Measurements from ENCODE around the gene NEU2.

The NEU2 gene

GRCh38 chr2:233007270-233007669 is 25.2 kb upstream of the NEU2 start:
- Histone ChIP-seq H3K4me2 (ENCODE audit: low read depth, low read length) (no peak overlapping the region), H3K9me3 (replicated peaks; ENCODE audit: insufficient read depth, low read length) (no peaks in the 10 kb centered on the region), H3K9ac (ENCODE audit: low read length) (no peak overlapping the region), H3K9me2 (replicated peaks; ENCODE audit: insufficient read depth, low read length) (no peaks in the 10 kb centered on the region), H3K27ac (ENCODE audit: low read length) (no peak overlapping the region), H4K20me1 (ENCODE audit: insufficient read depth, low read length) (no peaks in the 10 kb centered on the region), H3K79me2 (ENCODE audit: low read length) (no peaks in the 10 kb centered on the region), H3K27me3 (replicated peaks; ENCODE audit: insufficient read depth, low read length) (no peaks in the 10 kb centered on the region), H3F3A (ENCODE audit: insufficient read depth, low read length) (no peaks in the 10 kb centered on the region), H3K36me3 (replicated peaks; ENCODE audit: insufficient read depth, low read length) (no peaks in the 10 kb centered on the region), H3K4me1 (ENCODE audit: low read length) (no peaks in the 10 kb centered on the region), H3K4me3 (ENCODE audit: low read length) (no peak overlapping the region), H2AFZ (ENCODE audit: low read length) (no peak overlapping the region)
- TF ChIP-seq CTCF (IDR thresholded peaks at IDR 0.05; ENCODE audit: low read length) (no peak), EZH2 (optimal IDR thresholded peaks at IDR 0.05; ENCODE audit: low read depth, low read length) (no peak)
- DNase-seq = no peak

- Histone ChIP-seq H3K36me3 (replicated peaks; ENCODE audit: insufficient read depth, low read length) (no peaks in the 10 kb centered on the region), H4K20me1 (ENCODE audit: insufficient read depth, low read length) (no peaks in the 10 kb centered on the region), H3K4me1 (ENCODE audit: low read length) (no peaks in the 10 kb centered on the region), H3K9me3 (replicated peaks; ENCODE audit: insufficient read depth, low read length) (no peaks in the 10 kb centered on the region), H3K9me2 (replicated peaks; ENCODE audit: insufficient read depth, low read length) (no peaks in the 10 kb centered on the region), H3F3A (ENCODE audit: insufficient read depth, low read length) (no peaks in the 10 kb centered on the region), H3K27ac (ENCODE audit: low read length) (no peak overlapping the region), H3K79me2 (ENCODE audit: low read length) (no peaks in the 10 kb centered on the region), H3K27me3 (replicated peaks; ENCODE audit: insufficient read depth, low read length) (no peaks in the 10 kb centered on the region), H3K9ac (ENCODE audit: low read length) (no peak overlapping the region), H3K4me2 (ENCODE audit: low read depth, low read length) (no peak overlapping the region), H2AFZ (ENCODE audit: low read length) (no peak overlapping the region), H3K4me3 (ENCODE audit: low read length) (no peak overlapping the region)
- DNase-seq = no peak
- TF ChIP-seq EZH2phosphoT487 (IDR thresholded peaks at IDR 0.05; ENCODE audit: low read length) (no peak), EZH2 (optimal IDR thresholded peaks at IDR 0.05; ENCODE audit: low read depth, low read length) (no peak), CTCF (IDR thresholded peaks at IDR 0.05; ENCODE audit: low read length) (no peak)
Observed at GRCh38 chr2:233007739-233008138, 24.7 kb upstream of the NEU2 start.

GRCh38 chr2:233009661-233010060 is 22.8 kb upstream of the NEU2 start:
- H4K20me1 ChIP-seq (ENCODE audit: insufficient read depth, low read length) = no peaks in the 10 kb centered on the region
- H3K79me2 ChIP-seq (ENCODE audit: low read length) = no peaks in the 10 kb centered on the region
- no peak overlapping the region for H3K9ac ChIP-seq (ENCODE audit: low read length)
- H3K36me3 ChIP-seq (replicated peaks; ENCODE audit: insufficient read depth, low read length) = no peaks in the 10 kb centered on the region
- DNase-seq = no peak
- no peaks in the 10 kb centered on the region for H3F3A ChIP-seq (ENCODE audit: insufficient read depth, low read length)
- H3K27ac ChIP-seq (ENCODE audit: low read length) = no peak overlapping the region
- no peaks in the 10 kb centered on the region for H3K27me3 ChIP-seq (replicated peaks; ENCODE audit: insufficient read depth, low read length)
- H3K9me2 ChIP-seq (replicated peaks; ENCODE audit: insufficient read depth, low read length) = no peaks in the 10 kb centered on the region
- H3K9me3 ChIP-seq (replicated peaks; ENCODE audit: insufficient read depth, low read length) = no peaks in the 10 kb centered on the region
- H2AFZ ChIP-seq (ENCODE audit: low read length) = no peak overlapping the region
- H3K4me3 ChIP-seq (ENCODE audit: low read length) = no peak overlapping the region
- no peak for TF ChIP-seq EZH2phosphoT487 (IDR thresholded peaks at IDR 0.05; ENCODE audit: low read length)
- no peak for TF ChIP-seq CTCF (IDR thresholded peaks at IDR 0.05; ENCODE audit: low read length)
- TF ChIP-seq EZH2 (optimal IDR thresholded peaks at IDR 0.05; ENCODE audit: low read depth, low read length) = no peak
- no peaks in the 10 kb centered on the region for H3K4me1 ChIP-seq (ENCODE audit: low read length)
- H3K4me2 ChIP-seq (ENCODE audit: low read depth, low read length) = no peak overlapping the region
